ENCODE results near the gene FUS.
"Not testable (repeated sequence)": the region's sequence is repeated elsewhere in the genome, so short reads cannot be mapped to it uniquely, and the experiment has no call there.

DNA sequence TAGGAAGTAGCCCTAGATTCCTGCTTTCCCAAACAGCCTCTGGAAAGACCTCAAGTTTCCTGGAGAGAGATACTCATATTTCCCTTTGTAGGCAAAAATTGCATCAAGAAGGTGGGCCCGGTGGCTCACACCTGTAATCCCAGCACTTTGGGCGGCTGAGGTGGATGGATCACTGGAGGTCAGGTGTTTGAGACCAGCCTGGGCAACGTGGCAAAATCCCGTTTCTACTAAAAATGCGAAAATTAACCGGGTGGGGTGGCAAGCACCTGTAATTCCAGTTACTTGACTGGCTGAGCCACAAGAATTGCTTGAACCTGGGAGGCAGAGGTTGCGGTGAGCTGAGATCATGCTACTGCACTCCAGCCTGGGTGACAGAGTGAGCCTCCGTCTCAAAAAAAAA is 20.2 kb downstream of the FUS start:
- not testable (repeated sequence) for TF ChIP-seq EZH2 (IDR thresholded peaks at IDR 0.05; ENCODE audit: low read length, missing control alignments); CTCF (conservative IDR thresholded peaks at IDR 0.05 in 1 of 2, IDR thresholded peaks at IDR 0.05 in 1 of 2; ENCODE audit: low read depth in 1 of 2, low read length in 2 of 2)
